ENCODE results near the gene STK11IP.

- TF ChIP-seq TAF1 (IDR thresholded peaks at IDR 0.05; ENCODE audit: borderline replicate concordance, insufficient read depth, low read length), result no peak
- no peak for TF ChIP-seq REST (IDR thresholded peaks at IDR 0.05; ENCODE audit: insufficient read depth in 1 of 2, low read depth in 2 of 2, low read length in 2 of 2)
These were observed 15.1 kb downstream of the STK11IP start for GRCh38 chr2:219612577-219613286.

Measured in PFSK-1 (cell line).